HG03159 (cell line): ENCODE measurements around the gene EIF3F.

Experiments used
- ATAC-seq: cut with Tn5 transposase; IDR thresholded peaks from one replicate; pipeline ENCODE4 v1.9.1; 2021; ENCODE audit warnings: mild to moderate bottlenecking, moderate library complexity; ENCODE audit not compliant: unreplicated experiment

Gene EIF3F

DNA sequence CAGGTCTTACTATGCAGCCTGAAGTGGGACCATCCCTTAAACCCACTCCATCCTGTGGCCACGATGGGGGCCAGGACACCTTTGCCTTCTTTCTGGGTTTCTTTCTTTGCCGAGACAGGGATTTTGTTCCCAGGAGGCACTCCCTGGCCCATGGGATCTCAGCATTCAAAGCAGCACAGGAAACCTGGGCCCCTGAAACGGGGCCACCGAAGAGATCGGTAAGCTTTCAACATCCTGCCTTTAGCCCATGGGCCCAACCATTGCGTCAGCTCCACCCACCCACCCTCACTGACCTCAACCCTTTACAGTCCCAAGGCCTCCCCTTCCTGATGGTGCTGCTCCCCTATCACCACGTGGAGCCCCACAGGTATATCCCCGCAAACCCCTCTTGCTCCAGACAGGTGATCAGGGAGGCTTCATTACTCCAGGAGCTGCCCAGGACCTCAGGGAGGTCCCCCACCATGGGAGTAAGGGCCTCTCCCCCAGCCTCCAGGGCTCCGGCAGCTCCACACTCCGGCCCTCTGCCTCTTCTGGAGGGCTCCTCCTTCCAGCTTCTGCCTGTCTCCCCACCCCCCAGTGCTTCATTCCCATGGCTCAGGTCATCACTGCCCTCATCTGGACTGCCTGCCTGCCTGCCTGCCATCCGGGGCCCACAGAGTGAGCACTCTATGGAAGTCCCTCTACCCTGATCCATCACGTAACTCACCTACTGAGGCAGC lies 51.8 kb downstream of the EIF3F start:
- ATAC-seq: no peak

DNA sequence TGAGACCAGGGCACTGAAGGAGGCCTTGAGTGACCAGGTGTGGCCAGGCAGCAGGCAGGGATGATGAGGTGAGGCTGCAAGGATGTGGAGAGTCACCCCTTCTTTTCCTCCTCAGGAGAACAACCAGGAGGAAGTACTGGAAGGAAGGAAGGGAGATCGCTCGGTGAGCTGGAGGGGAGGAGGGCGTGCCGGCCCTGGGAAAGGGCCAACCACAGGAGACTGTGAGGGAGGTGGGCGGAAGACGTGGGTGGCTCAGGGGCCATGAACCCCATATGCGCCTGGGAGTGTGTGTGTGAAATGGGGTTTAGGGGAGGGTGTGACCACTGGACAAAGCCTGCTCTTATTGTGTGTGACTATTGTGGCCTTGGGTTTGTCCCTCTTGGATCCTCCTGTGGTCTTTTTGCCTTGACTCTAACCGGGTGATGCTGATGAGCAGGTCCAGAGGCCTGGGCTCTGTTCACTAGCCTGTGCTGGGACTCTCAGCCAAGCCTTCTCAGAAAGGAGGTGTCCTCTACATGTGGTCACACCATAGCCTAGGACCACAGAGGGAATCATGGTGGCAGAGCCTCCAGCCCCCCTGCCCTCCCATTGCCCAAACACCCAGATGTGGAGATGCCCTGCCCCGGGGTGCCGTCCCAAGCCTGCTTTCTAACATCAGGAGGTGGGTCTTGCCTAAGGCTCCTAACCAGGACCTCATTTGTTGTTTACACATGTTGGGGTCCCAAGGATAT lies 52.6 kb downstream of the EIF3F start:
- no peak for ATAC-seq

DNA sequence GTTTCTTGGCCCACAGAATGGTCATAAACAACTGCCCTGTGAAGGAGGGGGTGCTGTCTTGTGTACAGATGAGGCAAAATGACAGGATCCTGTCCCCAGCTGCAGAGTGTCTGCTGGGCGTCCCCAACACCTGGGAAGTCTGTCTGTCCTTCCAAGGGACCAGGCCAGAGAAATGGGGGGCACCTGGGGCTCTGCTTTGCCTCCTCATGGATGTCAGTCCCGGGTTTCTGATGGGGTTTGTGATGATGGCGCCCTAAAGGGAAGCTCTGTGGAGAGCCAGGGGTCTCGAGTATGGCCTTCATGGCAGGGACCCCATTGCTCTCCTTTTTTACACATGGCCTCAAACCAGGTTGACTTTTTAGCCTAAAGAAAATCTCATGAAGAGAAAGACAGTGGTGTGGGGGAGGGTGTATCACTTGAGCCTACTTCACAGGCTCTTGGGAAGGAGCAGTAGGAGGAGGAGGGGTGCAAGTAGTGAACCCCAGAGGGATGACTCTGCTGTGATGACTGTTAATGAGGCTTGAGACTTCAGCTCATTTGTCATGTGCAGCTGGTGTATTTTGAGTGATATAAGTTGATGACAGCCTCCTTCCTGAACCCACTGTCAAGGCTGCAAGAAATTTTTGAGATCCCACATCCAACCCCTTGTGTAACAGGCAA lies 53.3 kb downstream of the EIF3F start:
- ATAC-seq: no peak

DNA sequence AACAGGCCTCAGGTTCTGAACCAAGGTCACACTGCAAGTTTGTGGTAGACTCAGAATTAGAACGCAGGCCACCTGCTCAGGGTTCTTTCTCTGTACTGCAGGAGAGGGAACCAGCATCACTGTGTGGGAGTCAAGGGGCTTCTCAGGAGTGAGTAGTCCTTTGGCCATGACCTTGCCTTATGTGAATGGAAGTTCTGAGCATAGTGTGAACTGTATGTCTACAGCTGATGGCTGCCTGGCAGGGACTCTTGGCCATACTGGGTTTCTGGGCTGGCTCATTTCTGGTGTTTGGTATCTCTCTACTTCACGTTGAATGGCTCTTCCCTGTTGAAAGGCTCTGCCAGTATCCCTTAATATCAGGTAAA lies 53.8 kb downstream of the EIF3F start:
- no peak for ATAC-seq

DNA sequence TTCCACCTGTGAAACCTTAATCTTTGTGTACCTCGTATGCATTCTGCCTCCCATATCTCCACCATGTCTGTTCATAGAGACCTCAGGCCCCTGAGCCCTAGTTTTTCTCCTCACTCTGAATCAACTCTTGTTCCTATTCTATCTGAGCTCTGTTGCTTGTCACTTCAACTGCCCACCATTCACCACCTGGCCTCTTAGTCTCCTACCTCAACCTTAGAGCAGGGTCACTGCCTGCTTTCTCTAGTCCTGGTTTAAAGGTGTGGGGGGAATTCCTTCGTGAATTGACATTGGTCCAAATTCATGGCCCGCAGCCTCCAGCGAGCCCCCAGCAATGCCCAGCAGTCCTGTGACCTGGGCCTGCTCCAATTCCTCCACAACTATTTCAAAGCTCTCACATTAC lies 54.4 kb downstream of the EIF3F start:
- ATAC-seq: no peak

DNA sequence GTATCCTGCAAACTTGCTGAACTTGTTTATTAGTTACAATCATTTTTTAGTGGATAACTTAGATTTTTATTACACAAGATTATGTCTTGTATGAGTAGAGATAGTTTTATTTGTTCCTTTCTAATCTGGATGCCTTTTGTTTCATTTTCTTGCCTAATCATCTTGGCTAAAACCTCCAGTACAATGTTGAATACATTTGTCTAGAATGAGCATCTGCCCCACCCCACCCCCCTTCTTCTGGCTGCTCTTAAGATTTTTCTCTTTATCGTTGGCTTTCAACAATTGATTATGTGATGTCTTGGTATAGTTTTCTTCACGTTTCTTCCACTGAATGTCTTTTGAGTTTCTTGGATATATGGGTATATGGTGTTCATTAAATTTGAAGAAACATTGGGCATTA lies 56.6 kb downstream of the EIF3F start:
- ATAC-seq: no peak

DNA sequence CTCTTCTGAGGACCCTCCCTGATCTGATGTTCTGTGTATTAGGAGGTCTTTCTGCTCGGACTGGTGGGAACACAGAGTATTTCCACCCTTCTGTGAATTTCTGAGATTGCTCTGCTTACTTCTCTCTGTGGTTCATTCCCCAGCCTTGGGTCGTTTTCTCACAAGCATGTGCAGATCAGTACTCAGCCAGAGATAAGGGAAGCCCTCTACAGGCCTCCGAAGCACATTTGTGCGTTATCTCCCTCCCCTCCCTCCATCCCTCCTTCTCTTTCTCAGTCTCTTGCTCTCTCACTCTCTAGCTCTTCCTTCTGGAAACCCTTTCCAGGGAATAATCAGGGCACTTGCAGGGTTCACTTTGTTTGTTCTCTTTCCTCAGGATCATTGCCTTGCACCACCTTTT lies 58.7 kb downstream of the EIF3F start:
- ATAC-seq: no peak

DNA sequence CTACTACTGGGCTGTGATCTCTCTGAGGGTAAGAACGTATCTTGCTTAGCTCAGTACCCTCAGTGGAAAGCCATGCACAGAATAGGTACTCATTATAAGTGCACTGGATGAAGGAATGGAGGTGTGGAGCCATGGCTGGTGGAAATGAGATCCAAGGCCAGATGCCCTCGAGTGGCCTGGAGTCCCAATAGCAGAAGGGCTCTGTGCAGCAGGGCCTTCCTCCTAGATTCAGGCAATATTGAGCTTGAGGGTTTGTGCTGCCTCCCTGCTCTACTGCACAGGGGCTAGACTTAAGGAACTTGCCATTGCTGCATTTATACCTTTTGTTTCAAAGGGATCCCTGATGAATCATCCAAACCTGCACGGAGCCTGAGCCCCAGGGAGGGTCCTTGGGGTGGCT lies 60.2 kb downstream of the EIF3F start:
- ATAC-seq: no peak

DNA sequence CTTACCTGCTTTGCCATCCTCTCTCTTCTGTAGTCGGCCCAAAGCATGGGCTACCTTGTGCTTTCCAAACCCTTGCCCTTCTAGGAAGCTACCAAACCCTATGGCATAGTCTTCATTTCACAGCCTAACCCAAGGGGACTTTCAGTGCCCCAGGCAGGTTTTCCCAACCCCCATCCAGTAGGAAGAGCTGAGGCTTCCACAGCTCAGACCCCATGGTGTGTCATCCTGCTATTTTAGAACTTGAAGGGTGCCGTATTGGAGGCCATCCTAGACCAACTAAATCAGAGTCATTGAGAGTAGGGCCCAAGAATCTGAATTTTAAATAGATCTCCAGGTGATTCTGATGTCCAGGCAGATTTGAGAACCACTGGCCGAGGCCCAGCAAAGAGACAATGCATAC lies 61.9 kb downstream of the EIF3F start:
- no peak for ATAC-seq
